SKM-1 treated with dmso at 0.1 percent for 144 hours (cell line): ENCODE measurements around the gene NEDD4L.
"Not testable (repeated sequence)": the region's sequence is repeated elsewhere in the genome, so short reads cannot be mapped to it uniquely, and the experiment has no call there.

Source experiments
- DNase-seq: peaks from one replicate; lab custom pipeline; 2025; ENCODE audit not compliant: unreplicated experiment; lab: John Stamatoyannopoulos, UW

NEDD4L gene

GRCh38 chr18:58026857-58027256 lies 17.2 kb upstream of the NEDD4L start:
- DNase-seq, result no peak

- no peak for DNase-seq
Observed at GRCh38 chr18:58027341-58027740, 16.7 kb upstream of the NEDD4L start.

GRCh38 chr18:58028109-58028784 lies 15.8 kb upstream of the NEDD4L start:
- DNase-seq, result no peak

GRCh38 chr18:58032233-58032632 lies 11.8 kb upstream of the NEDD4L start:
- no peak for DNase-seq

GRCh38 chr18:58033216-58033615 lies 10.8 kb upstream of the NEDD4L start:
- no peak for DNase-seq

- DNase-seq, result no peak
Observed at GRCh38 chr18:58034370-58034769, 9.7 kb upstream of the NEDD4L start.

- no peak for DNase-seq
Observed at GRCh38 chr18:58037163-58037562, 6.9 kb upstream of the NEDD4L start.

- DNase-seq, result peak; percentile 71
Observed at GRCh38 chr18:58038063-58038462, 6.0 kb upstream of the NEDD4L start.

- no peak for DNase-seq
Observed at GRCh38 chr18:58041633-58042032, 2.4 kb upstream of the NEDD4L start.

- DNase-seq, result no peak
Observed at GRCh38 chr18:58042826-58043490, 1.1 kb upstream of the NEDD4L start.

- DNase-seq, result no peak
Observed at GRCh38 chr18:58044370-58045241, 580 bp downstream of the NEDD4L start.

- DNase-seq, result no peak
Observed at GRCh38 chr18:58045242-58046092, 1.4 kb downstream of the NEDD4L start.

- no peak for DNase-seq
Observed at GRCh38 chr18:58046093-58046793, 2.2 kb downstream of the NEDD4L start.

- no peak for DNase-seq
Observed at GRCh38 chr18:58046794-58047555, 2.9 kb downstream of the NEDD4L start.

- DNase-seq, result no peak
Observed at GRCh38 chr18:58047556-58047882, 3.5 kb downstream of the NEDD4L start.

- DNase-seq, result no peak
Observed at GRCh38 chr18:58048081-58048642, 4.1 kb downstream of the NEDD4L start.

- DNase-seq, result no peak
Observed at GRCh38 chr18:58049000-58049688, 5.1 kb downstream of the NEDD4L start.

- DNase-seq, result not testable (repeated sequence)
Observed at GRCh38 chr18:58050963-58051362, 6.9 kb downstream of the NEDD4L start.
